Left kidney (tissue), 1 donor: ENCODE data around the gene BAZ1B. TPM values are rescaled to one million over a fixed set of nuclear protein-coding genes. Genes with fewer than 3 reads are reported as not detected.

ENCODE experiments used
- polyA plus RNA-seq: library from polyadenylated mRNA; unstranded; fragments of 120-200 nt; gene quantifications from one replicate; pipeline ENCODE4 v1.2.1, GENCODE V29; 2013; ENCODE audit not compliant: insufficient read length

Gene BAZ1B
- polyA plus RNA-seq, 1 donor, result 85.9 TPM

Other genes with a start within 250 kb of the BAZ1B start
- 14.1 TPM for gene NSUN5, start 213.5 kb downstream of the BAZ1B start, polyA plus RNA-seq
- 0.32 TPM for gene TRIM50, start 194.2 kb downstream of the BAZ1B start, polyA plus RNA-seq
- gene FKBP6, start 194.1 kb downstream of the BAZ1B start, polyA plus RNA-seq, result 0.60 TPM
- gene FZD9, start 88.5 kb downstream of the BAZ1B start, polyA plus RNA-seq, result 0.28 TPM
- 40.5 TPM for gene BCL7B, start 35.4 kb upstream of the BAZ1B start, polyA plus RNA-seq
- gene TBL2, start 56.3 kb upstream of the BAZ1B start, polyA plus RNA-seq, result 39.0 TPM
- 4.8 TPM for gene MLXIPL, start 102.2 kb upstream of the BAZ1B start, polyA plus RNA-seq
- 9.4 TPM for gene VPS37D, start 145.5 kb upstream of the BAZ1B start, polyA plus RNA-seq
- 9.5 TPM for gene DNAJC30, start 161.2 kb upstream of the BAZ1B start, polyA plus RNA-seq
- gene BUD23, start 161.3 kb upstream of the BAZ1B start, polyA plus RNA-seq, result 96.6 TPM
- gene STX1A, start 197.4 kb upstream of the BAZ1B start, polyA plus RNA-seq, result 8.0 TPM
- gene ABHD11, start 216.5 kb upstream of the BAZ1B start, polyA plus RNA-seq, result 26.9 TPM
- gene CLDN3, start 248.0 kb upstream of the BAZ1B start, polyA plus RNA-seq, result 21.7 TPM